NB4 (cell line): ENCODE results near the gene LMO7.

ENCODE experiments used
- DNase-seq: peaks from one replicate; pipeline ENCODE4 v3.0.0; 2010; ENCODE audit warnings: low read depth
- H3K4me3 ChIP-seq: one replicate; pipeline ENCODE4 v1.5.1; 2011; ENCODE audit warnings: mild to moderate bottlenecking, low read depth, low read length, moderate library complexity
- MYC ChIP-seq: IDR thresholded peaks from 2 replicates; pipeline ENCODE4 v1.6.1; 2011; ENCODE audit warnings: low read depth, low read length
- POLR2A ChIP-seq: IDR thresholded peaks from 2 replicates; pipeline ENCODE4 v1.6.1; 2011; ENCODE audit warnings: mild to moderate bottlenecking; ENCODE audit not compliant: insufficient read length; ENCODE audit errors: extremely low read depth
- TF ChIP-seq, protein P1 (sequence below): IDR thresholded peaks from one replicate; pipeline ENCODE4 v1.5.1; 2012; ENCODE audit warnings: low read depth, low read length
- TF ChIP-seq, protein P2 (sequence below): IDR thresholded peaks from 2 replicates; pipeline ENCODE4 v1.6.1; 2011; ENCODE audit warnings: low read depth, low read length

LMO7 gene

DNA sequence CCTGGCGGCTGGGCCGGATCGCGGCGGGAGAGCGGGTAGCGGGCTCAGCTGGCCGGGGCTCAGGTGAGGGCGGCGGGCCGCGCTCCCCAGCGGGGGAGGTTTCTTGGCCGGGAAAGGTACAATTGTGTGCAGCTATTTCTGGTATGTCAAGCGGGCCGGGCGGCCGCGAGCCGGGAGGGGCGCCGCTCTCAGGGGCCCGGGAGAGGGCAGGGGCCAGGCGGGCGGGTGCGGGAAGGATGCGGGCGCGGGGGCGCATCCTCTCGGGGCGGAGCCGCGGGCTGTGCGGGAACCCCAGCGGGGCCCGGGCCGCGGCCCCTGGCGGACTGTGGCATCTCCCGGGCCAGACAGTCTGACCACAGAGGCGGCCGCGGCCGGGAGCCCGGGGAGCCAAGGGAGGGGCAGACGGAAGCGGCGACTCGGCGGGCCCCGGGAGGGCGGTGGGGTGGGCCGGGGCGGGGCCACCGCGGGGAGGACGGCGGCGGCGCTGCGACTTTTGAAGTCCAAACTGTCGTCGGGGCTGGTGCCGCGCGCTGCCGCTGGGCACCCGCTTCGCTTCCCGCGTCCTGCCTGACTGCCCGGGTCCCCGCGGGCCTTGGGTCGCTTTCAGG, at the start of gene LMO7:
LMO7 (plus strand) TSS at position 503 of the 608 bp plus-strand sequence. CDS start 328 bp downstream, outside the sequence.
- peak within 1 kb of the TSS; percentile 47 for H3K4me3 ChIP-seq
- TF ChIP-seq, protein P1, sequence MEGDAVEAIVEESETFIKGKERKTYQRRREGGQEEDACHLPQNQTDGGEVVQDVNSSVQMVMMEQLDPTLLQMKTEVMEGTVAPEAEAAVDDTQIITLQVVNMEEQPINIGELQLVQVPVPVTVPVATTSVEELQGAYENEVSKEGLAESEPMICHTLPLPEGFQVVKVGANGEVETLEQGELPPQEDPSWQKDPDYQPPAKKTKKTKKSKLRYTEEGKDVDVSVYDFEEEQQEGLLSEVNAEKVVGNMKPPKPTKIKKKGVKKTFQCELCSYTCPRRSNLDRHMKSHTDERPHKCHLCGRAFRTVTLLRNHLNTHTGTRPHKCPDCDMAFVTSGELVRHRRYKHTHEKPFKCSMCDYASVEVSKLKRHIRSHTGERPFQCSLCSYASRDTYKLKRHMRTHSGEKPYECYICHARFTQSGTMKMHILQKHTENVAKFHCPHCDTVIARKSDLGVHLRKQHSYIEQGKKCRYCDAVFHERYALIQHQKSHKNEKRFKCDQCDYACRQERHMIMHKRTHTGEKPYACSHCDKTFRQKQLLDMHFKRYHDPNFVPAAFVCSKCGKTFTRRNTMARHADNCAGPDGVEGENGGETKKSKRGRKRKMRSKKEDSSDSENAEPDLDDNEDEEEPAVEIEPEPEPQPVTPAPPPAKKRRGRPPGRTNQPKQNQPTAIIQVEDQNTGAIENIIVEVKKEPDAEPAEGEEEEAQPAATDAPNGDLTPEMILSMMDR, result no peak
- TF ChIP-seq, protein P2, sequence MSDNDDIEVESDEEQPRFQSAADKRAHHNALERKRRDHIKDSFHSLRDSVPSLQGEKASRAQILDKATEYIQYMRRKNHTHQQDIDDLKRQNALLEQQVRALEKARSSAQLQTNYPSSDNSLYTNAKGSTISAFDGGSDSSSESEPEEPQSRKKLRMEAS, result no peak
- peak; percentile 33 for TF ChIP-seq POLR2A
- DNase-seq, result peak; percentile 73

DNA sequence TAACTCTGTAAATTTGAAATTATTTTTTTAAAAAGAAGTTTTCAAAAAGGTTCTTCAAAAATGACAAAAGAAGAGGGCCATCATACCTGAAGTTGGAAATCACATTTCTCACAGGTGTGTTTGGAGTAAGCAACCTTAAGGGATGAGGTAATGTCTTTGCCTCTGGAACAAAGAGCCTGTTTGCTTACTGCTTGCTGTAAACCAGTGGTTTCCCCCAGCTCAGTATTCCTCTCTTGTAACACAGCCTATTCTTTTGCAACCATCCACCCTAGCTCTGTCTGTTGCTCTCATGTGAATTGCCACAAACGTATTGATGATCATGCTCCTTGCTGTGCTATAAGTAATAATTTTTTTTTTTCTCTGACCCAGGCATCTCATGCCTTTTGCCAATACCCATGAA, 48.5 kb upstream of the LMO7 start:
- DNase-seq, result peak; percentile 13
- H3K4me3 ChIP-seq, result no peak overlapping the region
- TF ChIP-seq, protein P2, result no peak
- TF ChIP-seq, protein P1, result no peak
- TF ChIP-seq POLR2A, result no peak

DNA sequence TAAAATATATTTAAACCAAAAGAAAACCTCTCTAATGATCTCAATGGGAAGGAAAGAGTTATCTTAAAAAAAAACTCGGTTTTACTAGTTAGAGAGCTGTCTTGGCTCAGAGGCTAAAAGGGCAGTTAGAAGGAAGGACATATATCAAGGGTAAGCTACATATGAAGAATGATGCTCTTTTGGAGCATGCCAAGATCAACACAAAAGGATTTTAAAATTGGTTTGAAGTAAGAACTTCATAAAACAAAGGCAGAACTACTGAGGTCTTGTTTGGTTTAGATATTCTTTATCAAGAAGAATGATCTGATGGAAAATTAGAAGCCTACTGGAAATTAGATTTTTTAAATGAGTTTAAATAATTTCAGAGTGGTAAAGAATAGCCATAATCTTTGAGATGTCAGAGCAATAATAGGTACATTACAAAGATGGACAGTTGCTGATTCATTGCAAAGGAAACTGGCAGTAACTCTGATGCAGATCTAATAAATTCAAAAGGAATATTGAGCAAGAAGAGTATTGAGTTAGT, 39.4 kb upstream of the LMO7 start:
- TF ChIP-seq, protein P1, result no peak
- TF ChIP-seq, protein P2, result no peak
- no peak overlapping the region for H3K4me3 ChIP-seq
- no peak for DNase-seq

DNA sequence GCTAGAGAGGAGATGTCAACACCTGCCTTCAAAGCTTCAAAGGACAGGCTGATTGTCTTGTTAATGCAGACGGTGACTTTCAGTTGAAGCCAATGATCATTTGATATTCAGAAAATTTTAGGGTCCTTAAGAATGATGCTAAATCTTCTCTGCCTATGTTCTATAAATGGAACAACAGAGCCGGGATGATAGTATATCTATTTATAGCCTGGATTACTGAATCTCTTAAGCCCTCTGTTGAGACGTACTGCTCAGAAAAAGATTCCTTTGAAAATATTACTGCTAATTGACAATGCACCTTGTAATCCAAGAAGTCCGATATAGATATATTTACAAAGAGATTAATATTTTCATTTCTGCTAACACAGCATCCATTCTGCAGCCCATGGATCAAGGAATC, 35.8 kb upstream of the LMO7 start:
- H3K4me3 ChIP-seq, result no peak overlapping the region
- DNase-seq, result no peak
- TF ChIP-seq MYC (no peak), POLR2A (no peak)
- TF ChIP-seq, protein P2, result no peak
- TF ChIP-seq, protein P1, result no peak

DNA sequence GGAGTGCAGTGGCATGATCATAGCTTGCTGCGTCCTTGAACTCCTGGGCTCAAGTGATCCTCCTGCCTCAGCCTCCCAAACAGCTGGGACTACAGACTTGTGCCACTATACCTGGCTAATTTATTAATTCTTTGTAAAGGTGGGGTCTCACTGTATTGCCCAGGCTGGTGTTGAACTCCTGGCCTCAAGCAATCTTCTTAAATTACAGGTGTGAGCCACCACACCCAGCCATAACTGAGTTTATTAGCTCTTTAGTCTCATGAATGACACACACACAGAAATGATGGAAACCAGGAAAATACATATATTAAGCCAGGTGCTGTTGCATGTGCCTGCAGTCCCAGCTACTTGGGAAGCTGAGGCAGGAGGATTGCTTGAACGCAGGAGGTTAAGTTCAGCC, 33.1 kb upstream of the LMO7 start:
- H3K4me3 ChIP-seq, result no peak overlapping the region
- TF ChIP-seq MYC (no peak), POLR2A (no peak)
- no peak for DNase-seq

DNA sequence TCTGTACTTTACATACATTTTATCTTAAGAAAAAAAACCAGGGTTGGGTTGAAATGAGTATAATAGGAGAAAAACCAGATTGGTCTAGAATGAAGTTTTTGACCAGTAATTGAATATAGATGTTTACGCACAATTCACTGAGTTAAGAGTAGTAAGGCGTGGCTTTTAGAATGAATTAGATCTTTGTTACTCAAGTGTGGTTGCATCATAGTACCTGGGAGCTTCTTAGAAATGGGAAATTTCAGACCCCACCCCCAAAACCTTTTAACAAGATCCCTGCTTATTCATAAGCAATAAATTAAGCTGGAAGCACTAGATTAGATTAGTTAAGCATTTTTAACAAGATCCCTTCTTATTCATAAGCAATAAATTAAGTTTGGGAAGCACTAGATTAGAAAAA, 28.7 kb upstream of the LMO7 start:
- DNase-seq, result no peak
- no peak overlapping the region for H3K4me3 ChIP-seq
- TF ChIP-seq, protein P2, result no peak
- no peak for TF ChIP-seq MYC
- TF ChIP-seq POLR2A, result no peak
- TF ChIP-seq, protein P1, result no peak
